GM21526 (cell line): Measurements from ENCODE around the gene ADSS2.
"Not testable (repeated sequence)": the region's sequence is repeated elsewhere in the genome, so short reads cannot be mapped to it uniquely, and the experiment has no call there.

Source experiments
- ATAC-seq: cut with Tn5 transposase; IDR thresholded peaks from one replicate; pipeline ENCODE4 v1.9.1; 2021; ENCODE audit warnings: moderate library complexity; ENCODE audit not compliant: unreplicated experiment, low FRiP score

The ADSS2 gene

DNA sequence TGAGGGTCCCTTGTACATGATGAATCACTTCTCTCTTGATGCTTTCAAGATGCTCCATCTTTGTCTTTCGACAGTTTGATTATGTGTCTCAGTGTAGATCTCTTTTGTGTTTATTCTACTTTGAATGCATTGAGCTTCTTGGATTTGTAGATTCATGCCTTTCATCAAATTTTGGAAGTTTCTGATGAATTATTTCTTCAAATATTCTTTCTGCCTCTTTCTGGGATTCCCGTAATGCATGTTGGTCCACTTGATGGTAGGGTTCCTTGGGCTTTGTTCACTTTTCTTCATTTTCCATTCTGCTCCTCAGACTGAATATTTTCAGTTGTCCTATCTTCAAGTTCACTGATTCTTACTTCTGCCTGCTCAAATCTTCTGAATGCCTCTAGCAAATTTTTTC is 50.7 kb downstream of the ADSS2 start:
- ATAC-seq: no peak

DNA sequence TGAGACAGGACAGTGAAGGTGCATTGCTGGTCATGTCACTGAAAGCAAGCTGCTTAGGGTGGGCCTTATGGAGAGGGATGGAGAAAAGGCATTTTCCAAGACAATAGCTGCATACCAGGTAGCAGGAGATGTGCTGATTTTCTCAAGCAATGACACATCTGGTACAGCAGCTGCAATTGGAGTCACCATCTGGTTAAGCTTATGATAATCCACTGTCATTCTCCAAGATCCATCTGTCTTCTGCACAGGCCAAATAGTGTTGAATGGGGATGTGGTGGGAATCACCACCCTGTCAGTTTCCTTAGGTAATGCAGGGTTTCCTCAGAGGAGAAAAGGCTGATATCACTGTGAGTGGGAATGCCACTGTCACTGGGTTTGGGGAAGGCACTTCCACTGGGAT is 54.6 kb downstream of the ADSS2 start:
- no peak for ATAC-seq

DNA sequence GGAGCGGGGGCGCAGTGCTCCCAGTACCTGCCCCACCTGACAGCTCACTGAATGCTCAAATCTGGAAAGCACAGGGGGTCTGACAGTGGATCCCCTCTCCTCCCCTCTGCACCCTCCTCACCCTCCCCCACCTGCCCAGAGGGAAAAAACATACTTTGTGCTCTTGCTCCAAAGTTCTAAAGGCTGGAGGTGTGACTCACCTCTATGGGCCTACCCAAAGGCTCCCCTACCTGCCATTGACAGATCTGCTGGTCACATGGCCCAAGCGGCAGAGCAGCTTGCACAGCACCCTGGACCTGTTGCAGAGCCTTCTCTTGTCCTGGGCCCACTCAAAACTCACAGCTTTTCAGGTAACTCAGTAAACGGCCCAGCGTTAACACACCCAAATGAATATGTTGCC is 55.7 kb downstream of the ADSS2 start:
- no peak for ATAC-seq

DNA sequence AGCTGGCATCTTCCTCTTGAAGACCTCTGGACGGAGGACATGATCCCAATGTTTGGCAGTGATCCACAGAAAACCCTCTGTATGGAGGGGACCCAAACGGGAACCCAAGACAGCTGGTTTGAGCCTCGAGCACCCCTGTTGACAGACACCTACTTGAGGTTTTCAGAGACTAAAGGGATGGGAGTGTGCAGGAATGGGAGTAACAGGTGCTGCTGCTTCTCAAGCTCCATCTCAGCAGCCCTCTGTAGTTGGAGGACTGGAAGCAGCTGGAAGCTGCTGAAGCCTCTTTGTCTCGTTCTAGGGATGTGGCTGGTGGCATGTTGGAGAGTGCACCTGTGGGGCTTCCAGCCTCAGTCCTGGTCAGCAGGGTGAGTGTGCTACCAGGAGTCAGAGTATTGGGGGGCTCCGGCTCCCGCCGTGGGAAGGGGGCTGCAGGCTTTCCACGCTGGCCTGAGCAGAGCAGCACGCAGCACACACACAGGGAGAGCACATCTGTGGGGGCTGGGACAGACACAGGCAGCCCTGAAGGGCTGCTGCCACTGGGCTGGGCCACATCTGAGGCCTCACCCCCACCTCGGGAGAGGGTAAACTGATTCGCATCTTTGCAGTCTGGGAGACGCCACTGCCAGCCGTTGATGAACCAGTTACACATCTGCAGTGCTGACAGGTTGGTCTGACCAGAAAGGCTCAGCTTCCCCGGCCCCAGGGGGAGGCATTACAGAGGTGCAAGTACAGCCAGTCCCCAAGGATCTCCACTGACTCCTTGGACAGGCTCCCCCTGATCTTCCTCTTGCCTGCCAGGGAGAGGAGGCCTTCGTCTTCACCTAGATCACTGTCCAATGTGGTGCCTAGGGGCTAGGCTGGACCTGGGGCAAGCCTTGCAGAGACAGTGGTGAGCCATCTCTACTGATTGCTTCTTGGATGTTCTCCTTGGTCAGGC is 56.6 kb downstream of the ADSS2 start:
- ATAC-seq: no peak

DNA sequence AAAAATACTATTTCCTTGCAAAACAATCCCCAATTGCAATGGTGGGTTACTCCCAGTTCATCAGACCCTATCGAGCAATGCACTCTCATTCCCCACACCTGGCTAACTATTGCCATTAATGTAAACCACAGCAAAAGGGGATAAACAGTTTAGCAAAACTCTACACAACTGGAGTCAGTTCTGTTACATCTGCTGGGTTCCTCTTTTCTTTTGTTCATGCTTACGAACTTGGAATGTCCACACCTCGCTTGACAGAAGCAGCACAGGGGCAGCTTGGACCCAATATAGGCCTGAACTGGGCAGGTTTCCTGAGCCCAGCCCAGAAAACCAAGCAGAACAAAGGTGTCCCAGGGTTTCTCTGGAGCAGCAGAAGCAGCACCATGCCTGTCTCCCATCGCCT is 57.4 kb downstream of the ADSS2 start:
- ATAC-seq: no peak

DNA sequence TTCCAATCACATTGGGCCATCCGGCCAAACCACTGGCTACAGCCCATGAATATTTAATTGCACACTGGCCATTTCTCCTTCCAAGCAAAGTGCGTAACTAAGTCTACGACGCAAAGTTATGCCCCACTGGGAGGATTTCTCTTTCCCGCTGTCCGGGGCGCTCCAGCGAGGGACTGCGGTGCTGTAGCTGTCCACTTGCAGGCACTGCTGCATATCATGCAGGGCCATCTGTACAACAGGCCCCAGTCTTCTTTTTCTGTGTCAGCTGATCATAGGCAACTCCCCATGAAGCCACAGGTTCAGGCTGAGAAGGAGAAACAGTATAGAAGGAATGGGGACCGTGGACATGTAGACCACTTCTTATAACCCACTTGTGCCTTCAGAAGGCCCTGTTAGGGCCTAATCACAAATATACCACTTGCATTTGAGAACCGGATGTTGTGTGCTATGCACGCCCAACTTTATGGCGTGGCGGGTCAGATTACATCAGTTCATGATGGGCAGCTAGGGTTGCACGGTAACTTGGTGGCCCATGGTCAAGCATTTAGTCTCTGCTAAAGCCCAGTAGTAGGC is 58.0 kb downstream of the ADSS2 start:
- no peak for ATAC-seq

DNA sequence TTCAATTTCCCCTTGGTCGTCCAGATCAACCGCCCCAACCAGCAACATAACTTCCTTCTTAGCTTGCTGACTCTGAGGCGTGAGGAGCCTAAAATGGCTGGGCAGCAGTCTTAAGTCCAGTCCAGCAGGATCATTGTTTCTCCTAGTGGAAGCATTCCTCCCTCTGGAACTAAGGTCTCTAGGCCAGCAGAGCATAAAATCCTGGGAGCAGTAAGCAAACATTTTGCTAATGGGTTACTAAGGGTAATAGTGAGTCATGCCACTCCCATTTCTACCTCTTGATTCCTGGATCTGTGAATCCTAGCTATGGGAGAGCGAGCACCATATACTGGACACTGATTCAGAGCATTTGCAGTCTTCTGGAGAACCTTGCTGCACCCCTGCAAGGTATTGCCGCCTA is 59.9 kb downstream of the ADSS2 start:
- no peak for ATAC-seq

DNA sequence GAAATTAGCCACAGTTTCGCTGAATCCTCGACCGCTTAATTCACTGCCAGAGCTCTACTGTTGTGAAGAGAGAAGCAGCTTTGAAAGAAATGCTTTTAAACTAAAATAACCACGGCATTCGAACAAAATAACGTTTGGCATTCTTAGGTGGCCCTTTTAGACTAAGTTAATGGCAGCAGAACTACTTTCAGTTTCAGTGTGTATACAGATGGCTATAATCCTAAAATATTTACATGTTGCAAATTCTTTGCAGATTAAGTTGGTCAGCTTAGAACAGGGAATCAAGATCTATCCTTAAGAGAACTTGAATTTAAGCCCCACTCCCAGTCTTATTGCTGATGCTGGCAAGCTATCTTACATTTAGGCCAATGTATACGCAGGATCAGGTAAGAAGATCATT is 62.7 kb downstream of the ADSS2 start:
- ATAC-seq: no peak

DNA sequence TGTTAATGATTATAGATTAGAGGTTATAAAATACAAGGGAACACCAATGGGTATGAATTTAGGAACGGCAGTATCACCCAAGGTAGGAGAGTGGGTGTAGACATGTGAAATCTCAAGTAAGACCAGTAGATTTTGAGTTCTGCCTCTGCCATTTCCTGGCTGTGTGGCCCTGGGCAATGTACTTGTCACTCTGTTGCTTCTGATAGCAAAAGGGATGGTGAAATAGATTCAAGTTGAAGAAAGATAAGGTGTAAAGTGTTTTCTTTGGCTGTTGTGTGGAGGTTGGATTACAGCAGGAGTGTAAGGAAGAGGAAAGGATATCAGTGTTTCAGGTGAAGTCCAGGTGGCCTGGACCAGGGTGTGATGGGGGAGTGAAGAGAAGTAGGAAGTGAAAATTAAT is 64.3 kb downstream of the ADSS2 start:
- ATAC-seq: no peak

- ATAC-seq: no peak
These were observed 65.1 kb downstream of the ADSS2 start for GRCh38 chr1:244386595-244386994.

DNA sequence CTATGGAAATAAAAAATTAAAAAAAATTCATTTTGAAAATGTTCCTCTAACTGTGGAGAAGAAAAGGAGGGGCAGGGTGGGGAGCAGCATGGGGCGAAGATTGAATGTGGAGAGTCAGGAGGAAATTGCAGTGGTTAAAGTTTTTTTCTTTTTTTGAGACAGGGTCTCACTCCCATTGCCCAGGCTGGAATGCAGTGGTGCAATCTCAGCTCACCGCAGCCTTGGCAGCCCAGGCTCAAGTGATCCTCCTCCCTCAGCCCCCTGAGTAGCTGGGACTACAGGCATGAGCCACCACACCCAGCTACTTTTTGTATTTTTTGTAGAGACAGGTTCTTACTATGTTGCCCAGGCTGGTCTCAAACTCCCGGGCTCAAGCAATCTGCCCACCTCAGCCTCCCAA is 67.6 kb downstream of the ADSS2 start:
- ATAC-seq: no peak

DNA sequence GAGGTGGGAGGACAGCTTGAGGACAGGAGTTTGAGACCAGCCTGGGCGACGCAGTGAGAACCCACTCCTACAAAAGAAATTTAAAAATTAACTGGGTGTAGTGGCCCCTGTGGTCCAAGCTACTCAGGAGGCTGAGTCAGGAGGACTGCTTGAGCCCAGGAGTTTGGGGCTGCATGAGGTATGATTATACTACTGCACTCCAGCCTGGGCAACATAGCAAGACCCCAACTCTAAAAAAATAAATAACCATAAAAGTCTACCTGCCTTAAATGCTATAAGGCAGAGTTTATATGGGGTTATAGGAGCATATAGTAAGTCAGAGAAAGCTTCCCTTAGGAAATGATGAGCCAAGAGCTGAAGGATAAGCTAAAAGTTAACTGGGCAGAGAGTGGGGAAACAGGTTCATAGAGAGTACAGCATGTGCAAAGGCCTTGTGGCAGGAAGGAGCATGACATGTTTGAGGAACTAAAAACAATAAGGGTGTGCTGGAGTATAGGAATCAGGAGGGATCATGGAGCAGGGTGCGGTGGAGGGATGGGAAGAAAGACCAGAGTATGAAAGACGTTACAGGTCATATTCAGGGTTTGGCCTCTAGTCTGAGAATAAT is 68.3 kb downstream of the ADSS2 start:
- no peak for ATAC-seq

- no peak for ATAC-seq
These were observed 69.7 kb downstream of the ADSS2 start for GRCh38 chr1:244381878-244382565.

- ATAC-seq: no peak
These were observed 75.6 kb downstream of the ADSS2 start for GRCh38 chr1:244376126-244376525.

- ATAC-seq: no peak
These were observed 76.7 kb downstream of the ADSS2 start for GRCh38 chr1:244375051-244375450.

GRCh38 chr1:244374484-244374883 is 77.2 kb downstream of the ADSS2 start:
- not testable (repeated sequence) for ATAC-seq

DNA sequence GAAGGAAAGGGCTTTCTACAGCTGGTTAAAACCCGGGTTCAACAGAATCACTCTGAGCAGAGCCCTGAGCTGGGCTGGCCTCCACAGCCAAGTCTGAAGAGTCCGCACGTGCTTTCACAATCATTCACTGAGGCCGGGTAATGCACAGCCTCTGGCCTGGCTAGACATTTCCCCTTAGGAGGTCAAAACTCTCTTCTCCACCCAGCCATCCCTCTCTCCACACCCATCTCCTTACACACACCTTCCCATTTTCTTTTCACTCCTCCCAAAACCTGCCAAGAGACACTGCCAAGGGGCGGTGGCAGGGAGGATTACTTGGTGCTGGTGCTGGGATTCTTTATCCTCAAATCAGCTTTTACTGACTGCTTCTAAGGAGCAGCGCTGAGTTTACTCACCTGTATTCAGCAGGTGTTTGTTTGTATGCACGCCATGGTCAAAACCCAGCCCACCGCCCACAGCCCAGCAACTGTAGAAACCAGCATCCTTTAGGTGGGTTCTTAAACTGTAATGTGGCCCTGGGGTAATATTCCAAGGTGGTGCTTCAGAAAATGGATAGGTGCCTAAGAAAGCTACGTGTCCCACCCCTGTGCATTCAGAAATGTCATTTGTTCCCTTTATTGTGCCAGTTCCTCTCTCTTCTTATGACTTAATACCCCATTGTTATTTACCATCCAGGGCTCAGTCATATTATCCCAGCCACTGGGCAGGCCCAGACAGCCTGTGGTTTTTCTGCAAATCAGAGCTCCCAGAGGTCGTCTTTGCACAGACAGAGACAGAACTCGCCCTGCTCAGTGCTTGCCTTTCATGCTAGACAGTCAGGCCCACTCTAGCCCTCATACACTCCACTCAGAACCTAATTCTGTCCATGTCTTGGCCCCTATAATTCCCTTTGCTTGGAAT is 80.2 kb downstream of the ADSS2 start:
- no peak for ATAC-seq

GRCh38 chr1:244370060-244370637 is 81.6 kb downstream of the ADSS2 start:
- ATAC-seq: no peak

DNA sequence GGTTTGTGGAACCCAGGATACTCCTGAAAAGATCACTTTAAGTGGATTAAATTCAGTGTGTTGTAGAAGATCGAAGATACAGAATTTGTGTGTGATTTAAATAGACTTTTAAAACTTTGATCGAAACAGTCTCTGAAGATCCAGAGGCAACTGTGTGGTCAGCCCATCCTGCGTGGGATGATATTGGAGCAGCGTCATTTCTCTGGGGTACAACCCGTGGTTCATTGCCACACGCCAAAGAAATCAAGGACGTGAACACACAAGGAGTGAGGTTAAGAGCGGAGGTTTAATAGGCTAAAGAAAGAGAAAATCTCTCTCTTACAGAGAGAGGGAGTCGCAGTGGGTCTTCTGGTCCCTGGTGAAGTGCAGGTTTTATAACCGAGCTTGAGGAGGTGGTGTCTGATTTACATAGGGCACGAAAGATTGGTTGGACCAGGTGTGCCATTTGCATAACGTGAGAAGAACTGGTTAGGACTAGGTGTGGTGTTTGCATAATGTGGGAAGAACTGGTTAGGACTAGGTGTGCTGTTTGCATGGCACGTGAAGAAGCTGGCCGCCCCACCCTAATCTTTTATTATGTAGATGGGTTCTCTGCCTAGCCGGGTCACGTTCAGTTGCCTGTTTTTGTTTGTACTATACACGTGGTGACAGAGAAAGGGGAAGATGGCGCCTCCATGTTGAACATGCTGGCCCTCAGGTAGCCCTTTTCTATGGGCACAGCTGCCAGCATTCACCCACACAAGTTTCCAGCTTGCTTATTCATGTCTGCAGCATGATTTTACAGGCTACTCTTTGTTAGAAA is 82.3 kb downstream of the ADSS2 start:
- ATAC-seq: no peak
